SK-N-SH treated with all-trans-retinoic acid at 6 μM for 48 hours (cell line): ENCODE results near the gene R3HDM4.

Experiments used
- ARNTL ChIP-seq: fragments of 450-650 bp; formaldehyde crosslinking; IDR thresholded peaks from 2 replicates; pipeline ENCODE4 v1.5.0; 2020; ENCODE audit warnings: low read depth, mild to moderate bottlenecking, moderate library complexity, borderline replicate concordance
- CSDC2 ChIP-seq: fragments of 250-450 bp; sonication (Bioruptor Pico); IDR thresholded peaks from 2 replicates; pipeline ENCODE4 v1.5.0; 2020; ENCODE audit warnings: mild to moderate bottlenecking, moderate library complexity
- ISL1 ChIP-seq: fragments of 250-450 bp; sonication (Bioruptor Pico); IDR thresholded peaks from 2 replicates; pipeline ENCODE4 v2.1.2; 2022; ENCODE audit warnings: mild to moderate bottlenecking, moderate library complexity
- PPARA ChIP-seq: fragments of 250-450 bp; sonication (Bioruptor Pico); IDR thresholded peaks from 2 replicates; pipeline ENCODE4 v1.5.0; 2020; ENCODE audit warnings: mild to moderate bottlenecking, borderline replicate concordance
- RARB ChIP-seq: fragments of 250-450 bp; sonication (Bioruptor Pico); IDR thresholded peaks from 2 replicates; pipeline ENCODE4 v1.8.0; 2021; ENCODE audit warnings: mild to moderate bottlenecking, moderate library complexity
- SNAI2 ChIP-seq: fragments of 250-450 bp; sonication (Bioruptor Pico); IDR thresholded peaks from 2 replicates; pipeline ENCODE4 v1.5.0; 2020; ENCODE audit warnings: mild to moderate bottlenecking, moderate library complexity
- ZFP3 ChIP-seq: fragments of 250-450 bp; sonication (Bioruptor Pico); IDR thresholded peaks from 2 replicates; pipeline ENCODE4 v1.5.0; 2020; ENCODE audit warnings: mild to moderate bottlenecking, moderate library complexity
- ZNF70 ChIP-seq: fragments of 450-650 bp; formaldehyde crosslinking; IDR thresholded peaks from 2 replicates; pipeline ENCODE4 v1.5.0; 2020; ENCODE audit warnings: mild to moderate bottlenecking, moderate library complexity
- TF ChIP-seq, protein P1 (sequence below): fragments of 250-450 bp; sonication (Bioruptor Pico); IDR thresholded peaks from 2 replicates; pipeline ENCODE4 v1.8.0; 2020; ENCODE audit warnings: mild to moderate bottlenecking, moderate library complexity, borderline replicate concordance
- TF ChIP-seq, protein P2 (sequence below): fragments of 250-450 bp; sonication (Bioruptor Pico); IDR thresholded peaks from 2 replicates; pipeline ENCODE4 v1.8.0; 2021; ENCODE audit warnings: low read depth, mild to moderate bottlenecking, moderate library complexity, borderline replicate concordance
- TF ChIP-seq, protein P3 (sequence below): fragments of 250-450 bp; sonication (Bioruptor Pico); IDR thresholded peaks from 2 replicates; pipeline ENCODE4 v1.5.1; 2021; ENCODE audit warnings: mild to moderate bottlenecking, moderate library complexity

- TF ChIP-seq, protein P1, sequence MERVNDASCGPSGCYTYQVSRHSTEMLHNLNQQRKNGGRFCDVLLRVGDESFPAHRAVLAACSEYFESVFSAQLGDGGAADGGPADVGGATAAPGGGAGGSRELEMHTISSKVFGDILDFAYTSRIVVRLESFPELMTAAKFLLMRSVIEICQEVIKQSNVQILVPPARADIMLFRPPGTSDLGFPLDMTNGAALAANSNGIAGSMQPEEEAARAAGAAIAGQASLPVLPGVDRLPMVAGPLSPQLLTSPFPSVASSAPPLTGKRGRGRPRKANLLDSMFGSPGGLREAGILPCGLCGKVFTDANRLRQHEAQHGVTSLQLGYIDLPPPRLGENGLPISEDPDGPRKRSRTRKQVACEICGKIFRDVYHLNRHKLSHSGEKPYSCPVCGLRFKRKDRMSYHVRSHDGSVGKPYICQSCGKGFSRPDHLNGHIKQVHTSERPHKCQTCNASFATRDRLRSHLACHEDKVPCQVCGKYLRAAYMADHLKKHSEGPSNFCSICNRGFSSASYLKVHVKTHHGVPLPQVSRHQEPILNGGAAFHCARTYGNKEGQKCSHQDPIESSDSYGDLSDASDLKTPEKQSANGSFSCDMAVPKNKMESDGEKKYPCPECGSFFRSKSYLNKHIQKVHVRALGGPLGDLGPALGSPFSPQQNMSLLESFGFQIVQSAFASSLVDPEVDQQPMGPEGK: no peak
- TF ChIP-seq ZNF70 (CRISPR knock-in tag): no peak
- TF ChIP-seq ZFP3: no peak
- no peak for TF ChIP-seq ISL1 (CRISPR knock-in tag)
- TF ChIP-seq, protein P2, sequence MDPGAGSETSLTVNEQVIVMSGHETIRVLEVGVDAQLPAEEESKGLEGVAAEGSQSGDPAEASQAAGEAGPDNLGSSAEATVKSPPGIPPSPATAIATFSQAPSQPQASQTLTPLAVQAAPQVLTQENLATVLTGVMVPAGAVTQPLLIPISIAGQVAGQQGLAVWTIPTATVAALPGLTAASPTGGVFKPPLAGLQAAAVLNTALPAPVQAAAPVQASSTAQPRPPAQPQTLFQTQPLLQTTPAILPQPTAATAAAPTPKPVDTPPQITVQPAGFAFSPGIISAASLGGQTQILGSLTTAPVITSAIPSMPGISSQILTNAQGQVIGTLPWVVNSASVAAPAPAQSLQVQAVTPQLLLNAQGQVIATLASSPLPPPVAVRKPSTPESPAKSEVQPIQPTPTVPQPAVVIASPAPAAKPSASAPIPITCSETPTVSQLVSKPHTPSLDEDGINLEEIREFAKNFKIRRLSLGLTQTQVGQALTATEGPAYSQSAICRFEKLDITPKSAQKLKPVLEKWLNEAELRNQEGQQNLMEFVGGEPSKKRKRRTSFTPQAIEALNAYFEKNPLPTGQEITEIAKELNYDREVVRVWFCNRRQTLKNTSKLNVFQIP (CRISPR knock-in tag): no peak
- TF ChIP-seq, protein P3, sequence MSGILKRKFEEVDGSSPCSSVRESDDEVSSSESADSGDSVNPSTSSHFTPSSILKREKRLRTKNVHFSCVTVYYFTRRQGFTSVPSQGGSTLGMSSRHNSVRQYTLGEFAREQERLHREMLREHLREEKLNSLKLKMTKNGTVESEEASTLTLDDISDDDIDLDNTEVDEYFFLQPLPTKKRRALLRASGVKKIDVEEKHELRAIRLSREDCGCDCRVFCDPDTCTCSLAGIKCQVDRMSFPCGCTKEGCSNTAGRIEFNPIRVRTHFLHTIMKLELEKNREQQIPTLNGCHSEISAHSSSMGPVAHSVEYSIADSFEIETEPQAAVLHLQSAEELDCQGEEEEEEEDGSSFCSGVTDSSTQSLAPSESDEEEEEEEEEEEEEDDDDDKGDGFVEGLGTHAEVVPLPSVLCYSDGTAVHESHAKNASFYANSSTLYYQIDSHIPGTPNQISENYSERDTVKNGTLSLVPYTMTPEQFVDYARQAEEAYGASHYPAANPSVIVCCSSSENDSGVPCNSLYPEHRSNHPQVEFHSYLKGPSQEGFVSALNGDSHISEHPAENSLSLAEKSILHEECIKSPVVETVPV: no peak
- no peak for TF ChIP-seq SNAI2 (CRISPR knock-in tag)
- no peak for TF ChIP-seq PPARA
- no peak for TF ChIP-seq ARNTL (CRISPR knock-in tag)
- TF ChIP-seq CSDC2 (CRISPR knock-in tag): no peak
- no peak for TF ChIP-seq RARB (CRISPR knock-in tag)
Measured at GRCh38 chr19:866769-867300, 46.2 kb downstream of the R3HDM4 start.
